ENCODE measurements around the gene IGSF6.

Gene IGSF6

DNA sequence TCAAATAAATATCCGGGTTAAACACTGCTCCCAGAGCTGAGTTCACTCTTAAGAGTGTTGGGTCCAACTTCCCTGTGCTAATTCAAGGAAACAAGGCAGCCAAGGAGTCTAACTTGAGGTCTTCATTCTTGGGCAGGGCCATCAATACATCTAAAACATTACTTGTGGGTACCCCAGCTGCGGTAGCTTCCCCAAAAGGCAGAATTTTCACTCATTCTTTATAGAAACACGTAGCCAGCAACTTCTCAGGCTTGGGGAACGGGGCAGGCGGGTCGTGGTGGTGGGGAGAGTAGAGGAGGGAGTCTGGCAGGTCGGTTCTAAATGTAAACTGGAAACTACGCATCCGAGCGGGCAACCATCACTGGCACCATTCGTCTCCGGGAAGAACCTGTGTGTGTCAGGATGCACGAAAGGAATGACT is 53.7 kb downstream of the IGSF6 start:
- peak in 1 of 2 donors; percentile 11 for DNase-seq

DNA sequence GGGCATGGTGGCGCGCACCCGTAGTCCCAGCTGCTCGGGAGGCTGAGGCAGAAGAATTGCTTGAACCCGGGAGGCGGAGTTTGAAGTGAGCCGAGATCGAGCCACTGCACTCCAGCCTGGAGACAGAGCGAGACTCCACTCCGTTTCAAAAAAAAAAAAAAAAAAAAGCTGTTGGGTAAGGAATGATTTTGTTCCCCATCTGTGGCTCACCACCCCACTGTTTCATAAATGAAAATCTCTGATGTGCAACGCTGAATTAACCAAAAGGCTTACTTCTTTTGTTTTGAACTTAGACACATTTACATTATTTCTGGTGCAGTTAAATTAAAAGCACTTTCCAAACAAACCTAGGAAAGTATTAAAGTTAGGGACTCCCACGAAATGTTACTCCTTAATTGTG is 54.2 kb downstream of the IGSF6 start:
- DNase-seq = no peak

DNA sequence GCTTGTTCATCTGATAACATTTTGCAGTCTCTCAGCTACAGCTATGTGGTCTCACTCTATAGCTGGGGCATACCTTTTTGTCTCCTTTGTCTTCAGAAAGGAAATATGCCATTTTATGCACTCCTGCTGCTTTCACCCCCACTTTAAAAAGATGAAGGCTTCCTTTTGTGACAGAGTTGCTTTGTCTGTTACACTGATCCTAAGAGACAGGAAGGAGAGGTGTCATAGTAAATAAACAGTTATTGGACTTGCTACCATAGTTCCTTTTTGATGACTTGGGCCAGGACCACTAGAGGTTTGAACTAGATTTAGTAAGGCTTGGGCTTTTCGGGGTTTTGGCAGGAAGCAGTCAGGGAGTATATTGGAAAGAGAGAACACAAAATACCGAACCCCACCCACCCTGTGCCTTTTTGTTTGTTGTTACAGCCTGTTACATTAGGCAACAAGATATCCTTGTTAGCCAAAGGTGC is 54.8 kb downstream of the IGSF6 start:
- no peak for DNase-seq

DNA sequence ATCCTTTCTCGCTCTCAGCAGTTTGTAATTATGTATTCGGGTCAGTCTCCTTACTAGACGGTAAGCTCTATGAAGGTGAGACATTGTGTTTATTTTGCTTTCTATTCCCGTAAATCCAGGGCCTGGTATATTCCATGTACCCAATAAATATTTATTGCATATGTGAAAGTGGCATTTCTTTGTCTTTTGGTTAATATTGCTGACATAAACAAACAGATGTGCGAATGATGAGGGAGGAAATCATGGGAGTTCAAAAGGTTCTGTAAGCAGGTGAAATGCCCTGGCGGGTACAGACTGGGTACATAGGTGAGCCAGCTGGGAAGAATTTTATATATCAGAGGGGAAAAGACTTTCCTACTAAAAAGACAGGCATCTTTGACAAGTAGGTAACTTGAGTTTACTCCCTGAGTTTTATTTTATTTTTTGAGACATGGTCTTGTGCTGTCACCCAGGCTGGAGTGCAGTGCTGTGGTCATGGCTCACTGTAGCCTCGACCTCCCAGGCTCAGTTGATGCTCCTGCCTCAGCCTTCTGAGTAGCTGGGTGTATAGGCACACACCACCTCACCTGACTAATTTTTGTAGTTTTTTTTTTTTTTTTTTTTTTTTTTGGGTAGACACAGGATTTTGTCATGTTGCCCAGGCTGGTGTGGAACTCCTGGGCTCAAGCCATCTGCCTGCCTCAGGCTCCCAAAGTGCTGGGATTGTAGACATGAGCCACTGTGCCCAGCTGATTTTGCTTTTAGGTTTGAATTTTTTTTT is 58.7 kb downstream of the IGSF6 start:
- no peak for DNase-seq

DNA sequence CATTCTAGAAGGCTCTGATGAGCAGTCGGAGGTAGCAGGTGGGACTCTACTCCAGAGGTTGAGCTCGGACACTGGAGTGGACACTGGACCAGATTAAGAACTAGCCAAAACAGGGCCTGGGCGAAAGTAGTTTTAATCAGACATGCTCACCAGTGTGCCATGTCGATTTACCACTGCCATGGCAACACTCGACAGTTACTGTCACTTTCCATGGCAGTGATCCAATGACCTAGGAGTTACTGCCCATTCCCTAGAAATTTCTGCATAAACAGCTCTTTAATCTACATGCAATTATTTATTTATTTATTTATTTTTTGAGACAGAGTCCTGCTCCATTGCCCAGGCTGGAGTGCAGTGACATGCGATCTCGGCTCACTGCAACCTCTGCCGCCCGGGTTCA is 60.2 kb downstream of the IGSF6 start:
- no peak for DNase-seq

DNA sequence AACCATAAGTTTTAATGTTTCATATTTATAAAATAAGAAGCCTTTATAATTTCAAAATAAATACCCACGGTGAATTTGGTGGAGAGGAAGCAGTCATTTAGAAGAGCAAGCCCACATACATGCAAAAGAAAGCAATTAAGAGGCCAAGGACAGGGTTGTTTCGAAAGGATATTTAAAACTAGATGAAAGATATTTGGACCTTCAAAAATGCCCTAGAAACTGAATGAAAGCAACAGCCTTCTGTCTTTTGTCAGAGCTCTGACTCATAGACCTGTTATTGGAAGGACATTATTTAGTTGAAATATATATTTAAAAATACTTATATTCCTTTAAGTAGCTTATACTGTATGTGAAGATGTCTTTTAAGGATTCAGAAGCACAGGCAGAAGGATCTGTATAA is 61.6 kb downstream of the IGSF6 start:
- no peak for DNase-seq

DNA sequence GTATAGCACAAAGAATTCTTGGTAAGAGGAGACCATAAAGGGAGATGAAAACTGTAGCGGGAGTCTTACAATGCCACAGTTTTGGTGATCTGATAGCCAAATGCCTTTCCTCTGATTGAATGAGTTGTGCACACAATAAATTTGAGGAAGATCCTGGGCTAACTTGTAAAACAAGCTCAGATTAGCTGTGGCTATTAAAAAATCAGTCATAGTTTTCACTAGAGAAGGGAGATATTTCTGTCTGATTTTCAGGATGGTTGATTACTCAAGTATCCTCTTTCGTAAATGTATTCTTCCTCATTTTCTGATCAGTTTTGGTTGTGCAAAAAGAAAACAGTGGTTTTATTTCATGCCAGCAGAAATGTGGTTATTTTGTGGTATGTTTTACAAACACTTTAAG is 62.1 kb downstream of the IGSF6 start:
- no peak for DNase-seq

DNA sequence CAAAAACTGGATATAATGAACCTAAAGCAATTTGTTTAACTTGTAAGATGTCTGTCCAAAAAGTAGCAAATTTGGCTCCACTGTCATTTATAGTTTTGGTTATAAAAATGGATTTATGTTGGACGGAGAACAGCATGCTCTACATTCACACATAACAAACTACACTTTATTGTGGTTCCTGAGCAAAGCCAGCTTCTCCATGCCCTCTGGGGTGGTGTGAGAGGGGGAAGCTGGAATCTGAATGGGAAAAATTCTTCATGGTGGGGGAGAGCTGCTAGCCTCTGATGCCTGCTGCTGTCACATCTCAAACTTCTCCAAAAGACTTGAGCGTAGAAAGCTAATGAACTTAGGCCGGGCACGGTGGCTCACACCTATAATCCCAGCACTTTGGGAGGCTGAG is 62.9 kb downstream of the IGSF6 start:
- DNase-seq = no peak

All from stimulated activated CD4-positive, alpha-beta T cell treated with anti-CD3 and anti-CD28 coated beads, Interleukin-2, amount 100 ng/mL, for 48 hours (primary cell).